Lower leg skin (tissue), 3 donors: ENCODE measurements around the gene PCDHA13.

Source experiments
- CTCF ChIP-seq, 3 donors: fragments of 450-650 bp; IDR thresholded peaks; one replicate each; pipeline ENCODE4 v1.5.1; 2016; ENCODE audit warnings: antibody characterized with exemption in 3 of 3, mild to moderate bottlenecking in 3 of 3, moderate library complexity in 2 of 3
- POLR2A ChIP-seq, 2 donors: fragments of 450-650 bp; IDR thresholded peaks; one replicate each; pipeline ENCODE4 v1.6.1; 2016 to 2017; ENCODE audit warnings: antibody characterized with exemption in 2 of 2, mild to moderate bottlenecking in 1 of 2, moderate library complexity in 1 of 2

- TF ChIP-seq CTCF (IDR thresholded peaks at IDR 0.05) (no peak), POLR2A (IDR thresholded peaks at IDR 0.05) (no peak)
These were observed 4.7 kb upstream of the PCDHA13 start for GRCh38 chr5:140877262-140877581.
